ENCODE results near the gene MAN2C1.
"Not testable (repeated sequence)": the region's sequence is repeated elsewhere in the genome, so short reads cannot be mapped to it uniquely, and the experiment has no call there.

Gene MAN2C1

DNA sequence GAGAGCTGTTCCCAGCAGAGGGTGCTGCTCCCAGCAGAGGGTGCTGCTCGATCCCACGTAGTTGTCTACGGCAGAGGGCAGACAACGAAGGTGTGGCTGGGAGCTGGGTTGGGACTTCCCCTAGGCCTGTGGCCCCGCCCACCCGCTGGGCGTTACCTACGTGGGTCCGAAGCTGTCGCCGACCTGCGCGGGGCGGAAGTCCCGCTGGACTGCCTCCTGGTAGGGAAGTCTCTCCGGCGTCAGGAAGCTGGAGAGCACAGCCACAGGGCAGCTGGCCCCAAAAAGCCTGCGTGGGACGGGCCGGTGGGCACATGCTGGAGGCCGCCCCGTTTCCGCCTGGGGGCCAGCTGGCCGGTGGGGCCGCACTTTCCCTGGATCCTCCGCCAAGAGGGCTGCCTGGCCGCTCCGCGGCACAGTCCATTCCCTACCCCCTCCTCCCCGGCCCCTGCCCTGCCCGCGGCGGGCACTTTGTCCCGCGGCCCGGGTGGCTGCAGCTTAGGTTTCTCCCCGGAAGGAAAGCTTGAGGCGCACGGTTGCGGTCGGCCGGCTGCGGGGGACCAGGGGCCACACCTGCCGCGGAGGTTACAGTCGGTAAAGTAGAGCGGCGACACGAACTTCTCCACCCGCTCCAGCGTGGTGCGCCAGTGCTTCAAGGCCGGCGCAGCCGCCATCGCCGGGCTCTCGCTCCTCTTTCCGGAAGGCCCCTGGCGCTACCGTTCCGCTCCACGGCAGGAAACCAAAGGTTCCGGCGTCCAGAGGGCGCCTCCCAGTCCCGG is at the start of gene MAN2C1:
MAN2C1 (minus strand) TSS at position 695 of the 776 bp plus-strand sequence; CDS start at position 671, 24 bp downstream.
- Histone ChIP-seq H3K9me3 (ENCODE audit: low read length) (no peaks in the 10 kb centered on the region), H3K4me1 (ENCODE audit: insufficient read depth, low read length) (peaks cover 18% of the 10 kb centered on the region), H3K4me3 (ENCODE audit: low read length) (peak within 1 kb of the TSS; percentile 76), H3K27me3 (ENCODE audit: insufficient read depth, low read length) (no peaks in the 10 kb centered on the region), H2AFZ (ENCODE audit: low read depth, low read length) (peak within 1 kb of the TSS; percentile 60), H3K36me3 (ENCODE audit: insufficient read depth, low read length) (peaks cover 55% of the 10 kb centered on the region)

GRCh38 chr15:75416584-75416983 is 48.2 kb upstream of the MAN2C1 start:
- H3K4me1 ChIP-seq (ENCODE audit: insufficient read depth, low read length), result no peaks in the 10 kb centered on the region
- H3K27me3 ChIP-seq (ENCODE audit: insufficient read depth, low read length), result no peaks in the 10 kb centered on the region
- no peak overlapping the region for H3K4me3 ChIP-seq (ENCODE audit: low read length)
- no peaks in the 10 kb centered on the region for H3K9me3 ChIP-seq (ENCODE audit: low read length)
- H2AFZ ChIP-seq (ENCODE audit: low read depth, low read length), result no peak overlapping the region
- H3K36me3 ChIP-seq (ENCODE audit: insufficient read depth, low read length), result peaks cover 58% of the 10 kb centered on the region

GRCh38 chr15:75410196-75410595 is 41.8 kb upstream of the MAN2C1 start:
- H2AFZ ChIP-seq (ENCODE audit: low read depth, low read length), result no peak overlapping the region
- no peaks in the 10 kb centered on the region for H3K27me3 ChIP-seq (ENCODE audit: insufficient read depth, low read length)
- H3K36me3 ChIP-seq (ENCODE audit: insufficient read depth, low read length), result peaks cover 80% of the 10 kb centered on the region
- H3K4me1 ChIP-seq (ENCODE audit: insufficient read depth, low read length), result no peaks in the 10 kb centered on the region
- H3K9me3 ChIP-seq (ENCODE audit: low read length), result no peaks in the 10 kb centered on the region
- H3K4me3 ChIP-seq (ENCODE audit: low read length), result no peak overlapping the region

- Histone ChIP-seq H3K4me1 (ENCODE audit: insufficient read depth, low read length) (no peaks in the 10 kb centered on the region), H3K9me3 (ENCODE audit: low read length) (no peaks in the 10 kb centered on the region), H3K36me3 (ENCODE audit: insufficient read depth, low read length) (peaks cover 71% of the 10 kb centered on the region), H3K4me3 (ENCODE audit: low read length) (no peak overlapping the region), H3K27me3 (ENCODE audit: insufficient read depth, low read length) (no peaks in the 10 kb centered on the region), H2AFZ (ENCODE audit: low read depth, low read length) (no peak overlapping the region)
These were observed 38.7 kb upstream of the MAN2C1 start for GRCh38 chr15:75407083-75407482.

GRCh38 chr15:75403892-75404291 is 35.5 kb upstream of the MAN2C1 start:
- peaks cover 72% of the 10 kb centered on the region for H3K36me3 ChIP-seq (ENCODE audit: insufficient read depth, low read length)

DNA sequence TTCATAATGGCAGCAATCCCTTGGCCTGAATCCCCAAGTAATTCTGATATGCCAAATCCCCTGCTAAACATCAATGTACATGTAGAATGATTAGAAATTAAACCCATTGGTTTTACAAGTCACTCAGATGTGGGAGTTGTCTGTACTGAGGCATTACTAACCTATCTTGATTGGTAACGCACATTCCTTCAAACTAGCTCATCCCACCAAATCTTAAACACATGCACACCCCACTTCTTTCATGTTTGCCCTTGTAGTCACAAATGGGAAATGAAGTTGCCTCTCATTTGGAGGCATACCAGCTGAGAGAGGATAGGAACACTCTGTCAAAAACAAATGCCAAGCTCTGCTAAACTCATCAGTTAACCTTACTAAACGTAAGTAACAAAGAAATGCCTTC is 29.1 kb upstream of the MAN2C1 start:
- Histone ChIP-seq H3K36me3 (ENCODE audit: insufficient read depth, low read length) (peaks cover 91% of the 10 kb centered on the region), H2AFZ (ENCODE audit: low read depth, low read length) (no peak overlapping the region)

More at GRCh38 chr15:75403892-75404291, 35.5 kb upstream of the MAN2C1 start:
- no peaks in the 10 kb centered on the region for H3K27me3 ChIP-seq (ENCODE audit: insufficient read depth, low read length)
- H3K4me1 ChIP-seq (ENCODE audit: insufficient read depth, low read length), result no peaks in the 10 kb centered on the region
- no peak overlapping the region for H2AFZ ChIP-seq (ENCODE audit: low read depth, low read length)
- no peaks in the 10 kb centered on the region for H3K9me3 ChIP-seq (ENCODE audit: low read length)
- H3K4me3 ChIP-seq (ENCODE audit: low read length), result no peak overlapping the region

DNA sequence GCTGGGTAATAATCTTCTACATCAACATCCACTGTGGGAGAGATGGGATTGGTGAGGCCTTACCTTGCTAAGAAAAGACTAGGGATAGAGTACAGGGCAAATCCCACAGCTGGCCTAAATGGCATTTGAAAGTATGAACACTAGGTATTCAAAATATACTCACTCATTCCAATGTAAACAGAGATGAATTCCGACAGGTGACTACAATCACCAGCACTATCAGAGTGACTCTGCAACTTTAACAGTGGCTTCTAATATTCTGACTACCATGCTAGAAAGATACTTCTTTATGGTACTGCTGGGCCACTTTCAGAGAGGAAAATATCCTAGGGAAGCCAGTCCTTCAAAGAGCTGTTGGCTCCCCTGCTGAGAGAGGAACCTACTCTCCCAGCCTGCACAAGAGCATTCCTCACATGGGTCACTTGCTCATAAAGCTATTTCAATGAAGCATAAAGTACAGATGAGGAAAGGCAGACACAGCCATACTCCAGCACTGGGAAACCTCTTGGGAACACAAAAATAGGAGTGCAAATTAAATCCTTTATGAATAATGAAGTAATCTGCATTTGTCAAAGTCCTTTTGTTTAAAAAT is 21.5 kb upstream of the MAN2C1 start:
- peaks cover 9% of the 10 kb centered on the region for H3K4me1 ChIP-seq (ENCODE audit: insufficient read depth, low read length)
- H3K27me3 ChIP-seq (ENCODE audit: insufficient read depth, low read length), result no peaks in the 10 kb centered on the region
- no peak overlapping the region for H3K4me3 ChIP-seq (ENCODE audit: low read length)
- no peaks in the 10 kb centered on the region for H3K9me3 ChIP-seq (ENCODE audit: low read length)
- no peak overlapping the region for H2AFZ ChIP-seq (ENCODE audit: low read depth, low read length)
- H3K36me3 ChIP-seq (ENCODE audit: insufficient read depth, low read length), result peaks cover 92% of the 10 kb centered on the region

More for the DNA sequence above, 29.1 kb upstream of the MAN2C1 start:
- Histone ChIP-seq H3K27me3 (ENCODE audit: insufficient read depth, low read length) (no peaks in the 10 kb centered on the region), H3K9me3 (ENCODE audit: low read length) (no peaks in the 10 kb centered on the region), H3K4me1 (ENCODE audit: insufficient read depth, low read length) (no peaks in the 10 kb centered on the region), H3K4me3 (ENCODE audit: low read length) (no peak overlapping the region)

GRCh38 chr15:75383986-75384385 is 15.6 kb upstream of the MAN2C1 start:
- H3K4me3 ChIP-seq (ENCODE audit: low read length); H3K4me1 ChIP-seq (ENCODE audit: insufficient read depth, low read length); H3K27me3 ChIP-seq (ENCODE audit: insufficient read depth, low read length); H3K9me3 ChIP-seq (ENCODE audit: low read length); H2AFZ ChIP-seq (ENCODE audit: low read depth, low read length): not testable (repeated sequence)
- H3K36me3 ChIP-seq (ENCODE audit: insufficient read depth, low read length), result peaks cover 77% of the 10 kb centered on the region

- H3K4me3 ChIP-seq (ENCODE audit: low read length), result no peak overlapping the region
- no peaks in the 10 kb centered on the region for H3K9me3 ChIP-seq (ENCODE audit: low read length)
- no peaks in the 10 kb centered on the region for H3K4me1 ChIP-seq (ENCODE audit: insufficient read depth, low read length)
- peaks cover 70% of the 10 kb centered on the region for H3K36me3 ChIP-seq (ENCODE audit: insufficient read depth, low read length)
- H3K27me3 ChIP-seq (ENCODE audit: insufficient read depth, low read length), result no peaks in the 10 kb centered on the region
- H2AFZ ChIP-seq (ENCODE audit: low read depth, low read length), result no peak overlapping the region
These were observed 12.4 kb upstream of the MAN2C1 start for GRCh38 chr15:75380773-75381172.

DNA sequence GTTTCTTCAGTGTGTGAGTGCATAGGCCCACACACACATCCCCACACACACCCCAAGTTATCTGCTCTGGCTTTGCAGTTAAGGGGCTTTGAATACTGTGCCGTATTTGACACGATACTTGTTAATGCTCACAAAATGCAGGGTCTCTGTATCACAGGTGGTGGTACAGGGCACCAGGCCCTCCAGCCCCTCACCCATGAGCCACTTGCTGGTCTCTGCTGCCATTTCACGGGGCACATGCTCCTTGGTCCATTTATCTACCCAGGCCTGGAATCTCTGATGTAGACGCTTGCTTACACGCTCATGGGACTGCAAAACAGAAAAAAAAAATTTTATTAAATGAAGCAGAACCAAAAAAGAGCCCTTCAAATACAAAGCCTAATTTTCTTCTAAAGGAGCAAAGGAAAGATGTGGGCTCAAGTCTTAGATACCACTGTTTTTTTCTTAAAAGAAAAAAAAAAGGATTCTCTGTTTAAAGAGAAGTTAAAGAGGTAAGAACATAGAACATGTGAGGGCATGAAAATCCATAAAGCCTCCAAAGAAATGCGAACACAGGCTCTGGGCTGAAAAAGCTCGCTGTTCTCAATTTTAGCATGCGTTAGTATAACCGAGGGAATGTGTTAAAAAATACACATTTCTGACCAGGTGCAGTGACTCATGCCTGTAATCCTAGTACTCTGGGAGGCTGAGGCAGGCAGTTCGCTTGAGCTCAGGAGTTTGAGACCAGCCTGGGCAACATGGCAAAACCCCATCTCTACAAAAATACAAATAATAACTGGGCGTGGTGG is 3.7 kb upstream of the MAN2C1 start:
- peaks cover 65% of the 10 kb centered on the region for H3K36me3 ChIP-seq (ENCODE audit: insufficient read depth, low read length)
- H3K27me3 ChIP-seq (ENCODE audit: insufficient read depth, low read length), result no peaks in the 10 kb centered on the region
- H3K4me3 ChIP-seq (ENCODE audit: low read length), result no peak overlapping the region
- no peaks in the 10 kb centered on the region for H3K9me3 ChIP-seq (ENCODE audit: low read length)
- H3K4me1 ChIP-seq (ENCODE audit: insufficient read depth, low read length), result peaks cover 18% of the 10 kb centered on the region
- no peak overlapping the region for H2AFZ ChIP-seq (ENCODE audit: low read depth, low read length)

GRCh38 chr15:75371486-75371885 is 3.1 kb upstream of the MAN2C1 start:
- H3K4me1 ChIP-seq (ENCODE audit: insufficient read depth, low read length), result peaks cover 18% of the 10 kb centered on the region
- H3K9me3 ChIP-seq (ENCODE audit: low read length), result no peaks in the 10 kb centered on the region
- H3K27me3 ChIP-seq (ENCODE audit: insufficient read depth, low read length), result no peaks in the 10 kb centered on the region
- no peak overlapping the region for H2AFZ ChIP-seq (ENCODE audit: low read depth, low read length)
- H3K36me3 ChIP-seq (ENCODE audit: insufficient read depth, low read length), result peaks cover 66% of the 10 kb centered on the region
- H3K4me3 ChIP-seq (ENCODE audit: low read length), result no peak overlapping the region

DNA sequence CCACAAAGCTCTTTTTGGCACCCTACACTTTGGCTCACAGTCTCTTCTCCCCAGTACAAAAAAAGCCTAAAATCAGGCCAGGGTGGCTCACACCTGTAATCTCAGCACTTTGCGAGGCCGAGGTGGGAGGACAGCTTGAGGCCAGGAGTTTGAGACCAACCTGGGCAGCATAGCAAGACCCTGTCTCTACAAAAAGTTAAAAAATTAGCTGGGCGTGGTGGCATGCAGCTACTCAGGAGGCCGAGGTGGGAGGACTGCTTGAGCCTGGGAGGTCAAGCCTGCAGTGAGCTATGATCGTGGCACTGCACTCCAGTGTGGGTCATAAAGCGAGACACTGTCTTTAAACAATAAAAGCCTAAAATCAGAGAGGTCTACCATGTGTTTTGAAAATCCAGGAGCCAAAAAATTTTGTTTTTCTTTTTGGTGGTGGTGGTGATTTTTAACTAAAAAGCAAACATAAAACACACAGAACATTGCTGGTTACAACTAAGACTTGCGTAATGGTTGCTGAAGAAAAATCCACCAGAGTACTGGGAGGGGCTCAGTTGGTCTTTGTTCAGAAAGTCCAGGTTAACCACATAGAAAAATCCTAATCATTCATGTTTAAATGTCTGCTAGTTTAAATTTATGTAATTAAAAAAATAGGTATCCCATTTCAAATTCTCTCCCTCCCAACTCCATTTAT is 1.6 kb upstream of the MAN2C1 start:
- H3K27me3 ChIP-seq (ENCODE audit: insufficient read depth, low read length), result no peaks in the 10 kb centered on the region
- peaks cover 18% of the 10 kb centered on the region for H3K4me1 ChIP-seq (ENCODE audit: insufficient read depth, low read length)
- no peak overlapping the region for H3K4me3 ChIP-seq (ENCODE audit: low read length)
- H3K9me3 ChIP-seq (ENCODE audit: low read length), result no peaks in the 10 kb centered on the region
- peaks cover 61% of the 10 kb centered on the region for H3K36me3 ChIP-seq (ENCODE audit: insufficient read depth, low read length)
- no peak overlapping the region for H2AFZ ChIP-seq (ENCODE audit: low read depth, low read length)
